Activated effector memory CD4-positive, alpha-beta T cell treated with anti-CD3 and anti-CD28 coated beads, Interleukin-2, amount 50 U/mL, for 16 hours (primary cell): Measurements from ENCODE around the gene TLX1.

Experiments
- DNase-seq: peaks from one replicate; pipeline ENCODE4 v3.0.0-alpha.2; 2020

Gene TLX1

DNA sequence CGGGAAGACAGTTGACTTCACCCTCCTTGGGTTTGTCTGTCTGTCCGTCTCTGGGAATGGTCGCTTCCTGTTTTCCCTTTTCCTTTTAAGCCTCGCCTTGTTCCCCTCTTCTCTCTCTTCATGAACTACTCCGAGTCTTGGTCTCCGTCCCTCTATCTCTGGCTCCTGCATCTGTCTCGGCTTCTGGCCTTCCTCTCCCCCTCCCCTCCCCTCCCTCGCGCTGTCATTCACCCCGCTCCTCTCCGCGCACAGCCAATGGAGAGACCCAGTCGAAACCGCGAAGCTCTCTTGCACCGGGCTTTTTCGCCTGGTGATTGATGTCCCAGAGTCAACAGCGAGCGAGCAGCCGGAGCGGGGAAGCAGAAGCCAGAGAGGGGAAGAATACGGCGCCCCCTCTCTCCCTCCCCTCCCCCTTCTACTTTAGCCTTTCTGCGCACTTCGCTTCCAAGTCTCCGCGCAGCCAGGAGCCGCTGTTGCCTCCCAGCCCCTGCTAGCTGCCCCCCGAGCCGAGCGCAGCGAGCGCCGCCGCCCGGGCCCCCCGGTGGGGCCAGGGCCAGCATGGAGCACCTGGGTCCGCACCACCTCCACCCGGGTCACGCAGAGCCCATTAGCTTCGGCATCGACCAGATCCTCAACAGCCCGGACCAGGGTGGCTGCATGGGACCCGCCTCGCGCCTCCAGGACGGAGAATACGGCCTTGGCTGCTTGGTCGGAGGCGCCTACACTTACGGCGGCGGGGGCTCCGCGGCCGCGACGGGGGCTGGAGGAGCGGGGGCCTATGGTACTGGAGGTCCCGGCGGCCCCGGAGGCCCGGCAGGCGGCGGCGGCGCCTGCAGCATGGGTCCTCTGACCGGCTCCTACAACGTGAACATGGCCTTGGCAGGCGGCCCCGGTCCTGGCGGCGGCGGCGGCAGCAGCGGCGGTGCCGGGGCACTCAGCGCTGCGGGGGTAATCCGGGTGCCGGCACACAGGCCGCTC, at the start of gene TLX1:
Gene TLX1 (plus strand): TSS at position 317 of the 978 bp plus-strand sequence. CDS start 242 bp downstream, at position 559.
- no peak for DNase-seq

DNA sequence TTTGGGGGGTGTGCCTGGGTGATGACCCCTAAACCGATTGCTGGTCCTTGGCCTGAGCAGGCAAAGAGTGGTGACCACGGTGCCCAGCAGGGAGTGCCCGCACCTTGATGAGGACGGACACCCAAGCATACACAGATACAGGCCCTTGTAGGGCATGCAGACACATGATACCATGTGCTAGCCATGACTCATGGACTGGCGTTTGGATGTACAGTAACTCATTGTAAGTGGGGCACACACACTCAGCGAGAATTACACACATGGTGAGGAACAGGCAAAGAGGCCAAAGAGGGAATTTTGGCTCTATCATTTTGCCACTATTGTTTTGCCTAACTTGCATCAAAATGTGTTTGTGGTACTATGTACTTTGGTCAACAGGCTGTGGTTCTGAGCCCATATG, 45.3 kb upstream of the TLX1 start:
- no peak for DNase-seq

DNA sequence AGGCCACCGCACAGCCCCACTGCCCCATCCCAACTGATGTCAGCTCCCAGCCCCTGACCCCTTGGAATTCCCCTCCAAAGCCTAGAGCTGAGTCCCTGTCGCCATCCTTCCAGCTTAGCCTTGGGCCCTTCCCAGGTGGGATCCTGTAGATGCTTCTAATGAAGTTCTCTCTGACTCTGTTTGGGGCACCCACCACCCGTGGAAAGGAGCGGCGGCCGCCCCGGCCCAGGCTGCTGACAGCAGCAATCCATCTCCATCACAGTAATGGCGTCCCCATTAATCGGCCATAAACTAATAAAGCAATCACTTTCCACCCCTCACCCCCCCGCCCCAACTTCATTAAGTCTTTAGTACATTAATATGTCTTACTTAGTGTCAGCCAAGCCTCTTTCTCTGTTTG, 43.7 kb upstream of the TLX1 start:
- no peak for DNase-seq

DNA sequence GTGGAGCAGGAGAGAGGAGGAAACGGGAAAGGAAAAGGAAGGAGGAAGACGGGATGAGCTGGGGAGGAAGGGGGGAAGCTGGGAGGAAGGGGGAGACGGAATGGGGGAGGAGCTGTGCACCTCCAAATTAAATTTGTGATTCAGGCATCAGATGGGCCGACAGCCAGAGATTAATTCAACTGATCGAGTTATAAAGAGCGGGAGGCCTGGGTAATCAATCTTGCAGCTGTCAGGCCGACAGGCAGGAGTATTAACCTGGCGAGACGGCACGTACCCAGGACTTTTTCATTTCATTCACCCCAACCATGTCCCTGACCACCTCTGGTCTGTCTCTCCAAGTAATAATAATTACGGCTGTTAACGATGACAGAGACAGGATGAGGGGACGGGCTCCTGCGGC, 43.1 kb upstream of the TLX1 start:
- no peak for DNase-seq

DNA sequence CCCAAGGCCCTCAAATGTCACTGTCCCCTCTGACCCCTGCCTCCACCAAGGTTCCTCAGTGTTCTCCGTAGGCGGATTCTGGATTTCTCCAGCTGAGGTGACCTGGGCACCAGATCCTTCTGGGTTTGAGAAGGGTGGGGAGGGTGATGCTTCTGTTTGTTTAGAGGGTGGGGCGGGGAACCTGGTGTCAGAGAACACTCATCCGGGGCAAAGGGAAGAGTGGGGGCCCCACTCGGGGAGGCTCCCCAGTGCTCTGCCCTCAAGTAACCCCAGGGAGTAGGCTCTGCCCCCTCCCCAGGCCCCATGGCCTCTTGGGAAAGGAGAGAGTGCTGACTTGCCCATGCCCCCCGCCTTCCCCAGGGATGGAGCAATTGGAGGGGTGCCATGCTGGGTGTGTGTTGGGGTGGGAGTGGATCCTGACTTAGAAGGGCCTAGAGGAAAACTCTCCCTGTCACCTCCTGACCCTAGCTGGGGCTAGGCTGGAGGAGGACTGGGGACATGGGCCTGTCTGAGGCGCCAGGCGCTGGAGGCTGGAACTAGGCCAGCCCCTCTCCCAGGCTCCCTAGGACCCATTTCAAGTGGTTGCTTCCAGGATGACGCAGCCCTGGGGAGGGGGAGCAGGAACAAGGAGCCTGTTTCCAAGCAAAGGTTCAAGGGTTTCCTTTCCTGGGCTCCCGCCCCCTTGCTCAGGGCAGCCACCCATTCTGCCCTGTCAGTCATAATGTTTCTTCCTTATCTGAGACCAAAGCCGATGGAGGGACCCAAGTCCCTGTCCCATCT, 41.4 kb upstream of the TLX1 start:
- DNase-seq, result no peak

DNA sequence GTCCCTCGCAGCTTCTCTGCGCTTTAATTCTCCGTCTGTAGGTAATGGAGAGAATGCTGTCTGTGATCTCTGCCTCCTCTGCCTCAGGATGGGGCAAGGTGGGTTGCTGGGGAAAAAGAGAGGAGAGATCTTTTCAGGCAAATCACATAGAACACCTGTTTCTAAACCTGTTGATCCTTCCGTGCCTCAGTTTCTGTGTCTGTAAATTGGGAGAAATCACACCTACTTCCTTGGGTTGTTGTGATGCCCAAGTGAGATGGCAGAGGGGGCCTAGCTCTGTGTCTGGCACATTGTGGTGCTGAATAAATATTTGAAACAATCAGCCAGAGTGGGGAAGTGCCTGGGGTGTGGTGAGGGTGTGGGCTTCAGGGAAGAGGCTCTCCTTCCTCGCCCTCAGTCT, 40.5 kb upstream of the TLX1 start:
- DNase-seq, result no peak

DNA sequence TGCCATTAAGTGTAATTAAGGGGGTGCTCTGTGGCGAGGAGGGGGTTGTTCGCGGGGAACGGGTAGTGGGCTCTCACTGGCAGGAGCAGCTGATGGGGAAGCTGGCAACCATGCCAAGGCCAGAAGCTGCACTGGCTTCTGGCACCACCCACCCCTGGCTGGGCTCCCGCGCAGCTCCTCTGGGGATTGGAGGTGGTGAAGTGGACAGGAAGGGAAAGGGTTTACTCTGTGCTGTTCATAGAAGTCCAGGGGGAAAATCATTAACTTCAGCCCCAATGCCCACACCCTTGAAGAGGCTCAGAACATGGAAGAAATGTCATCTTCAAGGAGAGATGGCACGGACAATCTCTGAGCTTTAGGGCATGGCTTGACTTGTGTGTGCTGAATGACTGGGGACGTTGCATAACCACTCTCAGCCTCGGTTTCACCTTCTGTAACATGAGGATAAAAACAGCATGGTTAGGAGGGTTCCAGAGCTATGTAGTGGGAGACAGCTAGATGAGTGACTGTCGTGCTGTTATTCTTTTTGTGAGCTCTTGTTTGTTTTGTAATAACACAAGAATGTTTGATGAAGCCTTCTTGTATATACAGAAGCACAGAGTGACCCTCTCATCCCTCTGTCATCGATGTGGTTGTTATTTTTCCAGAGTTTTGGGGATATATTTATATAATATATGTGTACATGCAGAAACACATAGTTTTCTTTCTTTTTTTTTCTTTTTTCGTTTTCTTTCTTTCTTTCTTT, 39.4 kb upstream of the TLX1 start:
- DNase-seq, result no peak

DNA sequence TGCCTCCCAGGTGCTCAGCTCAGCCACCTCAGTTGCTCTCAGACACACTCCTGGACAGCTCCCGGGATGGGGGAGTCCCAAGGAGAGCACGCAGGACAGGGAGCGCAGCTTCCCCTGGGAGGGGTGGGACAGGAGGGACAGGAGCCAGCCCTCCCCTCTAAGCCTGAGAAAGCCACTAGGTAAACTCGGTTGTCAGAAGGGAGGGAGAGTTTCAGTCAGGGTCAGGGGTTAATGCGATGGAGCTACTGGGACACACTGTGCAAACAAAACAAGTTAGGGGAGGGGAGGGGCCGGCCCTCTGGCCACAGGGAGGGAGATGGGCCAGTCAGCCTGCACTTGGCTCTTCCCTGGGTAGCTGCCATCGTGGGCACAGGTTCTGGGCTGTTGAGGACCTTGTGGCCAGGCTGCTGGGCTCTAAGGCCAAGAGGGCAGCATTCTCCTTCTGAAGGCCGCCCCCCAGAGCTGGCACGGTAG, 38.2 kb upstream of the TLX1 start:
- DNase-seq, result no peak

DNA sequence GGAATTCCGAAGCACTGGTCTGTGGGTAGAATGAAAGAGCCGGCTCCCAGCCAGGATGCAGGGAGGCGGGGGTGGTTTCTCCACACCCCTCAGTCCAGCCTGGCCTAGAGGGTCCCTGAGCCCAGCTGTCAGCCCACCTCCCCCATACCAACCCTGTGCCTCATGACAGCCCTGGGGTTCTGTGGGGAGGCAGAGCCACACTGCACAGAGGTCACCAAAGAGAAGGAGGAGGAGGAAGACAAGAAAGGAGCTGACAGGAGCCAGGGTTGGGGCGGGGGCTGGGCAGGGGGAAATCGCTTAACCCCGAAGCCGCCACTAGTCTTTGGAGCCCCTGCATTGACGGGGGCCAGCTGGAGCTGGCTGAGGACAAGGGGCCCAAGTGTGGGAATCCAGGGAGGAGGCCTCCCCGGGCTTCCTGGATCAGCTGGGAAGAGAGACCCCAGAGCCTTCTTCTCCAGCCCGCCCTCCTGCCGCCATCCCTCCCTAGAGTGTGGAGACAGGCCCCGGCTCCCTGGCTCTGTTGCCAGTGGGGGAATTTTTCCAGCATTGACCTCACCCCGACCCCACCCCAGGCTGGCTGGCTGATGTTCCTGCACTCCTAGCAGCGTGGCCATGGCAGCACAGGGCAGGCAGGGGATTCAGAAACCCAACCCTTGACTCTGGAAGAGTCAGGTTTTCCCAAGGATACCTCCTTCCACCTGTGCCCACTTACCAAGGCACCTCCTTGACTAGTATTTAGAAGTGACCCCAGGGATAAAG, 36.8 kb upstream of the TLX1 start:
- no peak for DNase-seq

DNA sequence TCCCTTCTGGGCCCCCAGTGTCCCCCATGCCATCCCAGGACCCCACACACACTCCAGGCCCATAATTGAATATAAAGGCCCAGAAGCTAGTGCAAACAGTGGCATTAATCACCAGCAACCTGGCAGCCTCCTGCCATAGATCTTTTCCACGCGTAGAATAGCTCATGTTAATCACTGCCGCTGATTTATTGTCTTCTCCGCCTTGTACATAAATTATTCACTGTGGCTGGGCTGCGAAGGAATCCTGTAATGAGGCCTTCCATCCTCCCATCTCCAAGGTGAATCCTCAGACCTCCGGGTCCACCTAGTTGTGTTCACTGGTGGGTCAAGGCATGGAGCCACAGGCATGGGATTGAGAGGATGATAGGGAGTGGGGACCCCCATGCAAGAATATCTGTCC, 36.1 kb upstream of the TLX1 start:
- no peak for DNase-seq

DNA sequence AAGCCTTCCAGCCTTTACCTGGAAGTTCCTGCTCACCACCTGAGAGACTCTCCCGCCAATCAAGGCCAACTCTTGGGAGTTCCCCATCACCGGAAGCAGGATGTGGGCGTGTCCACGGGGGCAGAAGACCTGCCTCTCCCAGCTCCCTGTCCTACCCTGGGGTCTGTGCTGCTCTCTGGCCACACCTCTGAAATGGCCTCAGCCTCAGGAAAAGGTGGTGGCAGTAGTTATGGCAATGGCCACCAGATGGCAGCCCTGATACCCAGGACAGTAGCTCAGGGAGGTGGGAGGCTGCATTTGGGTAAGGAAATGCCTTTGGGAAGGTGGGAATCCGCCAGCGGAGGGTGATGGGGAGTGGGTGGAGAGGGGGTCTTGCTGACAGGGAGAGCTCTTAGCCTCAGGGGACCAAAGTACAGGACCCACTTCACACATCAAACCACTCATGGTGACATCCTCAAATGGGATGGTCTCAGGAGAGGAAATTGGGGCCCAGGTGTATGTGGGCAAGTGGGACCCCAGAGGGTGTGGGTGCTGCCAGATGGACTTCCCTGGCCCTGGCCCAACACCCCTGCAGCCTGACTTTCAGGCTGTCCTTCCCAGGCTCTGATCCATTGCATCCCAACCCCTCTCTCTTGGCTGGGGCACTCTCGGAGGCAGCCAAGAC, 35.4 kb upstream of the TLX1 start:
- DNase-seq, result peak; percentile 89

DNA sequence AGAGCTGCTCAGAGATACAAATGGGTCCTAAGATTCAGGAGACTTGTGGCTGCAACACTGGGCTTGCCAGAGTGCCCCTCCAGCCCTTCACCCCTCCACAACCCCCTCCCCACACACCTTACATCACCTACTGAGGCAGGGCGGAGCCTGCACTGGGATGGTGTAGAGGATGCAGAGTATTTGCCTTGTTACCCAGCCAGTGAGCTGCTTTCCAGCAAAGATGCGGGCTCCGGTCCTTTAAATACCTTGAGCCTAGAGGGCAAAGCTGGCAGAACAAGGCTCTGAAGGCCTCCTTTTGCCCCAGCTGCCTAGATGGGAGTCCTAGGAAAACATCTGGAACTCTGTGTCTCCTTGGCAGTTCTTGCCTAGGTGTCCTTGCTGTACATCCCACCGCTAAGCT, 34.7 kb upstream of the TLX1 start:
- no peak for DNase-seq

DNA sequence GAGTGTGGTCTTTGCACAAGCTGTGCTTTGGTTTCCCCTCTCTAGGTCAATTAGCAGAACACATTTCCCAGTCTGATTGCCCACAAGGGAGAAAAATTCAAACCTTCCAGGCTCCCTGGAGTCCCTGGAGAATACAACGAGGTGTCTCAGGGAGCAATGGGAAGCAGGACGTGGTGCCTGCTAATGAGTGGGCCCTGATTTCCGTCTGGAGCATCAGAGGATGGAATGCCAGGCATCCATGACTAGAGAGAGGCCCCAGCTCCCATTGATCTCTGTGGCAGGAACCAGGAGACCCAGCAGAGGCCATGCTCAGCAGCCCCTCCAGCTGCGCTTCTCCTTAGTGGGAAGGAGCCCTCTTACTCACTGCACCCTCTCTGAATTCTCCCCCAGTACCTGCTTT, 33.2 kb upstream of the TLX1 start:
- no peak for DNase-seq

DNA sequence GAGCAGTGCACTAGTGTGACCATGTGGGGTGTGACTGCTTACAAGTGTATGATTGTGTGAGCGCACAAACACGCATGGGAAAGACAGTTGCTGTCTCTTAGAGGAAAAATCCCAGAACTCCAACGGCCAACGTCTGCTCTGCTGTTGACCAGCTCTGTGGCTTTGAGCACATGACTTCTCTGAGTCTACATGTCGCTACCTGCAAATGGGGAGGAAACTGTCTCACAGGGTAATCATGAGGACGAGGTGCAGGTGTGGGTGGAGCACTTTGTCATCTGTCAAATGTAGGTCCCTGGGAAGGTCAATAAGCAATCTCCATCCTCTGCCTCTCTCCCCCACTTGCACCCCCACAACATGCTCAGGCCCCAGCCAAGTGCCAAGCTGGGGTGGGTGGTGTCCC, 31.2 kb upstream of the TLX1 start:
- no peak for DNase-seq

DNA sequence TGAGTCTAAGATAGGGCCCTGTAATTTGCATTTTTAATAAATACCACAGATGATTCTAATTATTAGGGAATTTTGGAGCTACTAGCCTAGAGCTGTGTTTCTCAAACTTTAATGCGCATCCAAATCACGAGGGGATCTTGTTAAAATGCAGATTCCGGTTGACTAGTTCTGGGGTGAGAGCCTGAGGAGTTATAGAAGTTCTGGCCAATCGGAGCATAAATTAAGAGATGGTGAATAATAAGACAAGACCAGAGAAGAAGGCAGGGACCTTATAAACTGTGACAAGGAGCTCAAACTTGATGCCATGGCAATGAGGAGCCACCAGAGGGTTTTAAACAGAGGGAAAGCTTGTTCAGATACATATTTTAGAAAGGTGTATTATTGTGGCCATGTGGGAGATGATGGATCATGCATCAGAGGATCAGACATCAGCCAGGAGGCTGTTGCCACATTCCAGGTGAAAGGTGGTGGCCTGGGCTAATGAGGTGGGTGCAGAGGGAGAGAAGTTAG, 29.7 kb upstream of the TLX1 start:
- no peak for DNase-seq

DNA sequence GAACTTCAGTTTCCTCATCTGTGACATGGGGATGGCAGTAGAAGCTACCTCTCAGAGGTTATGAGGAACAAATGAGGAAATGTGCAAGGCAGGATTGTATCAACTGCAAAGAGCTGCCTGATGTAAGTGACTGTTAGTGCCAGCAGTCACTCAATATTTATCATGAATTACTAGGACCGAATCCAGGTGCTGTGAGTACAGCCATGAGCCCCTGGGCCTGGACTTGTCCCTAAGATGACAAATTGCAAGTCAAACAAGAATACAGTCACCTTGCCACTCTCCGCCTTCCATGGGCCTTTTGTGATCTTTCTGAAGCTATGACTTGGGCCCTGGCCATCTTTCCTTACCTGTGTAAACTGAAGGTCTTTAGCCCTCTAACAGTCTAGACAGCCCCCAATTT, 27.7 kb upstream of the TLX1 start:
- no peak for DNase-seq

DNA sequence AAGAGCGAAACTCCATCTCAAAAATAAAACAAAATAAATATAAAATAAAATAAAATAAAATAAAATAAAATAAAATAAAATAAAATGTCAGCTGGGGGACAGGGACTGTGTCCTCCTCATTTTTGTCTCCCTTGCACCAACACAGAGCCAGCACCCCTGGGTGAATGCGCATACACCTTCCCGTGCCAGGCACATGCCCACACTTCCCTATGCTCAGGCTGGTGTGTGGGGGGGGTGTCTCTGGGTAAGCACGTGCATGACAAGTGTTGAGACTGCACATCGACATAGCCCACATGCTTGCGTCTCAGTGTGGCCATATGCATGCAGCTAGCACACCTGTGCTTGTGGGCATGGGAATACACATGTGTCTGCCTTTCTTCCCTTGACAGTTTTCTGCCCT, 24.7 kb upstream of the TLX1 start:
- DNase-seq, result no peak

DNA sequence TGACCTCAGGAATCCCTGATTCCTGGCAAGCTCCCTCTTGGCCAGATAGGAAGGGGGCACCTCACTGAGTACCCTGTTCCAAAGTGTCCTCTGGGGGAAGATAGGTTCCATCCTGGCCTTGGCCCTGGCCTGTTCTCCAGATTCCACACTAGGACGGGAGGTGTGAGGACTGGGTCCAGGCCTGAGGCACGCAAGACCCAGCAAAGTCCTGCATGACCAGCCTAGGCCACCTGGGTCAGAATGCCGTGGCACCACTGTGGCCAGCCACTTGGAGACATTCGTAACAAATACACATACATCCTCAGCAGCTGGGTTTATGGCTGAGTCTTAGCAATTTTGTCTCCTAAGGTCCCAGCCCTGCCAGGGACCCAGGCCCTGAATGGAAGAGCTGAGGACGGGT, 23.3 kb upstream of the TLX1 start:
- no peak for DNase-seq

DNA sequence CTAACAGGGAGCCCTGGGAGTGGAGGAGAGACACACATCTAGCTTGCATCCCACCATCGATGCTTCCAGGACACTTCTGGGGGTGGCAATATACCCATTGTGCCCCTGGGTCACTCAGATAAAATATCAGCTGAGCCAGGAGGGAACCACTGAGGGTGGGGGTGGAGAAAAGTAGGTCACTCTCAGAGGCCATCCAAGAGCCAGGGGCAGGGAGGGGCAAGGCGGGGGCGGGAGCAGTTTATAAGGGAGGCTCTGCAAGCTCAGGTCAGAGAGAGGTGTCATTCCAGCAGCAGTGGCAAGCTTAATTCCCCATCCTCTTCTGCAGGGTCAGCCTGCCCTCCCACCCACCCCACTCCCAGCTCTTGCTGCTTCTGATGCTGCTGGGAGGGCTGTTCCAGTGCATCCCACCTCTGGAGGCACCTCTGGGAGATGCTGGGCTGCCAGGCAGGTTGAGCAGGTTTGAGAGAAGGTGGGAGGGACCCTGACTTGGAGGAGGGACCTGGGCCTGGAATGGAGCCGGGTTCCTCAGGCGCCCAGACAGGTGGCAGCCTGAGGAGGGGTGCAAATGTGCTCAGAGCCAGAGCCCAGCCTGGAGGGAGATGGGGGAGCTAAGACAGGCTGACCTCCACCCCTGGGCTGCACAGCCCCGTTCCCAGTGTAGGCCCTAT, 20.1 kb upstream of the TLX1 start:
- DNase-seq, result no peak

DNA sequence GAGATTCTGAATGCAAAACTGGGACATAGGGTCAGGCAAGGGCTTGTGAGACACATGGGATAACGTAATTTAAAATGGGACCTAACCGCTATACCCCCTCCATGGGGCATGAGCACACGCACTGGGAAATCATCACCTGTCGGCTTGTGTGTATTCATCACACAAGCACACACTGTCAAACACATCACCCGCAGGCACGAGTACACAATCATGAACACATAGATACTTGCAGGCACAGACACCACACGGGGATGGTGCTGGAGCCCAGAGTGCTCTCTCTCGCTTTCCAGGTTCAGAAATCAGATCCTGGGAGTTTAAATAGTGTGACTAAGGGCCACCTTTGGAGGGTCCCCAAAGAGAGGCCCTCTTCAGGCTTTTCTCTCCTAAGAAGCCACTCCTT, 19.6 kb upstream of the TLX1 start:
- no peak for DNase-seq
